Measurements from ENCODE around the gene MDH2.

DNA sequence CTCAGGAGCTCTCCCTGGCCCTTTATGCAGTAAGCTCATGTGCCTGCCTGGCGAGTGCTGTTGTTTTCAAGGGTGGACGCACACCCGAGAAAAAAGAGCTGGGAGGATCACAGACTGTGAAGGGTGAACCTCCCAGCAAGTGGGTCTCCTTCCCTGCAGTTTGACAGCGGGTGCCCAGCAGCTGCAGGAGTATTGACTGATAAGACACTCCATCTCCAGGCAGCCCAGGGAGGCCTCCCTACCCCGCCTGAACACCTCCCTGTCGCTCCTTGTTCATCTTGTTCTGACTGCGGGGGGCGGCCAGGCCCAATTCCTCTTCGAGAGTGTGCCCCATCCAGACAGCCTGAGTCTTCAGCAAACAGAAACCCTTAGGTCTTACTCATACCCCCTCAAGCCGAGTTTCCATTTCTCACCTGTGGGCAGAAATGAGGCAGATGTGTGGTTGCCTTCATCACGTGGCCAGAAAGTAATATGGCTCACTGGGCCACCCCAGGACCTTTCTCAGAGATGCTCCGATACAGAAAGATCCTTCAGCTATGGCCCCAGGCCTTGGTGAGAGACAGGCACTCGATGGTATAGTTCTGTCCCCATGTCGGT, 17.2 kb downstream of the MDH2 start:
- TF ChIP-seq CTCF (IDR thresholded peaks at IDR 0.05) (no peak), POLR2A (IDR thresholded peaks at IDR 0.05) (no peak)

All from esophagus squamous epithelium (tissue), 4 donors.